ENCODE data around the gene ENTPD1.
A peak's percentile ranks its signal among the peaks of the same experiment; 100 is the strongest.

- TF ChIP-seq CTCF (IDR thresholded peaks at IDR 0.05) (peak; percentile 35 to 84 (median 75)), POLR2A (IDR thresholded peaks at IDR 0.05) (no peak)
Measured at GRCh38 chr10:95841661-95842498, 85.9 kb downstream of the ENTPD1 start.

All from adrenal gland (tissue), 5 donors.